H9 (cell line): ENCODE measurements around the gene RABL6. TPM values are rescaled to one million over a fixed set of nuclear protein-coding genes. Genes with fewer than 3 reads are reported as not detected.

Experiments
- DNase-seq: peaks from one replicate; pipeline ENCODE4 v3.0.0-alpha.2; 2017
- H2AFZ ChIP-seq: one replicate; pipeline ENCODE4 v1.6.1; 2013; ENCODE audit warnings: mild to moderate bottlenecking, low read length, control low read depth, moderate library complexity
- H2AK5ac ChIP-seq: 2 replicates; pipeline ENCODE4 v1.6.1; 2013; ENCODE audit warnings: low read length, control low read depth, mixed read lengths; ENCODE audit not compliant: insufficient read length
- H2BK120ac ChIP-seq: one replicate; pipeline ENCODE4 v1.6.1; 2013; ENCODE audit warnings: low read depth, mild to moderate bottlenecking, low read length, control low read depth, inconsistent platforms; ENCODE audit not compliant: poor library complexity, severe bottlenecking
- H2BK12ac ChIP-seq: 2 replicates; pipeline ENCODE4 v1.6.1; 2013; ENCODE audit warnings: low read length, control low read depth, mixed read lengths, low read depth; ENCODE audit not compliant: insufficient read length
- H2BK15ac ChIP-seq: 2 replicates; pipeline ENCODE4 v1.6.1; 2013; ENCODE audit warnings: low read depth, low read length, control low read depth
- H2BK20ac ChIP-seq: one replicate; pipeline ENCODE4 v1.6.1; 2013; ENCODE audit warnings: low read depth, mild to moderate bottlenecking, low read length, control low read depth, inconsistent platforms; ENCODE audit not compliant: poor library complexity, severe bottlenecking
- H2BK5ac ChIP-seq: 2 replicates; pipeline ENCODE4 v1.6.1; 2013; ENCODE audit warnings: low read length, control low read depth, mixed read lengths; ENCODE audit not compliant: insufficient read length
- H3K14ac ChIP-seq: 2 replicates; pipeline ENCODE4 v1.6.1; 2013; ENCODE audit warnings: low read length, control low read depth; ENCODE audit not compliant: insufficient read depth
- H3K18ac ChIP-seq: 2 replicates; pipeline ENCODE4 v1.6.1; 2013; ENCODE audit warnings: low read depth, mild to moderate bottlenecking, mixed read lengths, low read length, control low read depth; ENCODE audit not compliant: insufficient read length
- H3K23ac ChIP-seq: 2 replicates; pipeline ENCODE4 v1.6.1; 2013; ENCODE audit warnings: low read length, control low read depth, mixed read lengths, low read depth; ENCODE audit not compliant: insufficient read length
- H3K23me2 ChIP-seq: 2 replicates; pipeline ENCODE4 v1.6.1; 2013; ENCODE audit warnings: low read depth, mild to moderate bottlenecking, mixed read lengths, low read length, control low read depth; ENCODE audit not compliant: insufficient read length, poor library complexity, severe bottlenecking
- H3K27ac ChIP-seq: 2 replicates; pipeline ENCODE4 v1.5.1; 2013; ENCODE audit warnings: low read length, control low read depth, mixed read lengths, low read depth; ENCODE audit not compliant: insufficient read length
- H3K27me3 ChIP-seq: 2 replicates; pipeline ENCODE4 v1.6.1; 2013; ENCODE audit warnings: low read length, control low read depth, inconsistent platforms; ENCODE audit not compliant: insufficient read depth
- H3K4ac ChIP-seq: 2 replicates; pipeline ENCODE4 v1.6.1; 2013; ENCODE audit warnings: low read depth, mild to moderate bottlenecking, control low read depth, inconsistent platforms, low read length, moderate library complexity
- H3K4me1 ChIP-seq: 2 replicates; pipeline ENCODE4 v1.6.1; 2013; ENCODE audit warnings: low read length, control low read depth, inconsistent platforms; ENCODE audit not compliant: insufficient read depth
- H3K4me2 ChIP-seq: 2 replicates; pipeline ENCODE4 v1.6.1; 2013; ENCODE audit warnings: low read length, control low read depth, mixed read lengths; ENCODE audit not compliant: insufficient read length, insufficient read depth
- H3K56ac ChIP-seq: 2 replicates; pipeline ENCODE4 v1.6.1; 2013; ENCODE audit warnings: low read depth, mild to moderate bottlenecking, mixed read lengths, low read length, control low read depth; ENCODE audit not compliant: insufficient read length
- H3K79me1 ChIP-seq: 2 replicates; pipeline ENCODE4 v1.6.1; 2013; ENCODE audit warnings: low read depth, mild to moderate bottlenecking, moderate library complexity, low read length, control low read depth, inconsistent platforms; ENCODE audit not compliant: insufficient read depth, poor library complexity, severe bottlenecking
- H3K79me2 ChIP-seq: 2 replicates; pipeline ENCODE4 v1.6.1; 2013; ENCODE audit warnings: low read length, control low read depth, inconsistent platforms; ENCODE audit not compliant: insufficient read depth
- H3K9ac ChIP-seq: 2 replicates; pipeline ENCODE4 v1.6.1; 2013; ENCODE audit warnings: low read length, control low read depth, mixed read lengths; ENCODE audit not compliant: insufficient read length; ENCODE audit errors: extremely low read depth
- H3K9me3 ChIP-seq: one replicate; pipeline ENCODE4 v1.6.1; 2013; ENCODE audit warnings: low read depth, low read length, inconsistent platforms; ENCODE audit not compliant: control insufficient read depth
- H3T11ph ChIP-seq: one replicate; pipeline ENCODE4 v1.6.1; 2013; ENCODE audit warnings: mild to moderate bottlenecking, low read length, control low read depth, inconsistent platforms
- H4K20me1 ChIP-seq: one replicate; pipeline ENCODE4 v1.6.1; 2013; ENCODE audit not compliant: control insufficient read depth, insufficient read length, insufficient read depth
- H4K5ac ChIP-seq: 2 replicates; pipeline ENCODE4 v1.6.1; 2013; ENCODE audit warnings: low read depth, mild to moderate bottlenecking, mixed read lengths, low read length, control low read depth; ENCODE audit not compliant: insufficient read length
- H4K8ac ChIP-seq: replicated peaks from 2 replicates; pipeline ENCODE4 v1.6.1; 2013; ENCODE audit warnings: low read length, control low read depth, mixed read lengths, low read depth; ENCODE audit not compliant: insufficient read length
- H4K91ac ChIP-seq: 2 replicates; pipeline ENCODE4 v1.6.1; 2013; ENCODE audit warnings: low read depth, mild to moderate bottlenecking, moderate library complexity, mixed read lengths, low read length, control low read depth; ENCODE audit not compliant: insufficient read length
- H3K27ac Mint-ChIP-seq, 3 experiments: 2 replicates in 2 of 3; 3 replicates in 1 of 3; pipeline ENCODE4 v1.8.0; 2020 to 2021; ENCODE audit warnings: mixed read lengths in 3 of 3, mild to moderate bottlenecking in 1 of 3, moderate library complexity in 1 of 3
- H3K27me3 Mint-ChIP-seq: 2 replicates; pipeline ENCODE4 v1.8.0; 2021; ENCODE audit warnings: low read depth, mild to moderate bottlenecking, moderate library complexity, mixed read lengths
- H3K36me3 Mint-ChIP-seq, 3 experiments: 2 replicates in 2 of 3; 3 replicates in 1 of 3; pipeline ENCODE4 v1.8.0; 2020 to 2021; ENCODE audit warnings: low read depth in 3 of 3, mixed read lengths in 3 of 3; ENCODE audit not compliant: insufficient read depth in 1 of 3
- H3K4me1 Mint-ChIP-seq, 2 experiments: 2 replicates each; pipeline ENCODE4 v1.8.0; 2020; ENCODE audit warnings: mixed read lengths in 2 of 2
- H3K4me3 Mint-ChIP-seq, 2 experiments: 2 replicates in 1 of 2; 3 replicates in 1 of 2; pipeline ENCODE4 v1.8.0; 2020 to 2021; ENCODE audit warnings: mild to moderate bottlenecking in 2 of 2, mixed read lengths in 2 of 2, moderate library complexity in 1 of 2
- H3K9me3 Mint-ChIP-seq, 2 experiments: 2 replicates in 1 of 2; 3 replicates in 1 of 2; pipeline ENCODE4 v1.8.0; 2020; ENCODE audit warnings: mild to moderate bottlenecking in 2 of 2, mixed read lengths in 2 of 2, moderate library complexity in 1 of 2
- WGBS: extraction: QIAGEN DNeasy Blood & Tissue Kit; methylation state at CpG from one replicate; pipeline ENCODE4 v1.1.7; 2013; ENCODE audit warnings: missing lambda C conversion rate, low lambda C conversion rate, mixed read lengths; ENCODE audit not compliant: insufficient read length; ENCODE audit errors: extremely low coverage; 5-methylcytosine and 5-hydroxymethylcytosine counted together
- total RNA-seq: library from RNA; stranded (reverse); gene quantifications from 2 replicates; pipeline ENCODE4 v1.2.1, GENCODE V29; 2021
- TF ChIP-seq, protein P1 (sequence below): fragments of 200-600 bp; sonication (generic); conservative IDR thresholded peaks from 3 replicates; pipeline ENCODE4 v1.8.0; 2021; ENCODE audit warnings: antibody characterized with exemption, mild to moderate bottlenecking

Gene RABL6
- total RNA-seq, 1 experiment from 2014 or later = 108 TPM

DNA sequence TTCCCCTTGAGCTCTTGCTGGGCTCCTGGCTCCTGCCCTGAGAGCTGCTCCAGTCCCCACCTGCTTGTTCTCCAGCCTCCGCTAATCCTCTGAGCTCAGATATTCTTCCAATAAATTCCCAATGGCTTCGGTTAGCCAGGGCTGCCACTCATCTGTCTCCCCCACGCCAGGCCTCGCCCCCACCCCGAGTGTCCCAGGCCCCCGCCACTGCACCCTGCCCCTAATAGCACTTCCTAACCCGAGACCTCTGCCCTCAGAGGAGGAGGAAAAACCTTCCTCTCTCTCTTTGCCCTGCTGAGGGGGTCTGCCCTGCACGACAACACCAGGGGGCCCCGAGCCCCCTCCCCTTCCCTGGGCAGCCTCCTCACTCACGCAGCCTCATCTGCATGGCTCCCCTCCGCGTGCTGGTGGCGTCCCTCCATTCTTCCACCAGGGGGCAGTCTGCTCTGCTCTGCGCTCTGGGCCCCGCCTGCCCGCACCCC lies 38.0 kb upstream of the RABL6 start:
- no peak overlapping the region for H3K9ac ChIP-seq
- no peaks in the 10 kb centered on the region for H3K4me1 ChIP-seq
- H3K79me1 ChIP-seq = no peaks in the 10 kb centered on the region
- H3K14ac ChIP-seq = 0 out of 2 replicates have a peak overlapping the region, but pooled peaks have one; percentile 13
- Mint-ChIP-seq H3K27me3 (peaks cover 30% of the 10 kb centered on the region), H3K27ac (peak overlapping the region in 1 of 3 experiments; percentile 48; a peak in 2 of 7 replicates), H3K9me3 (peaks cover 13 to 16% of the 10 kb centered on the region in 2 experiments), H3K4me1 (peaks cover 6 to 9% of the 10 kb centered on the region in 2 experiments), H3K4me3 (peak overlapping the region; percentile 53 to 73), H3K36me3 (peaks cover 7 to 12% (median 11%) of the 10 kb centered on the region in 3 experiments)
- H3K27me3 ChIP-seq = no peaks in the 10 kb centered on the region
- no peak overlapping the region for H3K23ac ChIP-seq
- no peak overlapping the region for H3T11ph ChIP-seq
- H2BK12ac ChIP-seq = no peak overlapping the region
- no peak overlapping the region for H2AFZ ChIP-seq
- H3K4ac ChIP-seq = no peak overlapping the region
- no peak overlapping the region for H2BK20ac ChIP-seq
- H2BK5ac ChIP-seq = no peak overlapping the region
- H3K79me2 ChIP-seq = no peaks in the 10 kb centered on the region
- TF ChIP-seq, protein P1, sequence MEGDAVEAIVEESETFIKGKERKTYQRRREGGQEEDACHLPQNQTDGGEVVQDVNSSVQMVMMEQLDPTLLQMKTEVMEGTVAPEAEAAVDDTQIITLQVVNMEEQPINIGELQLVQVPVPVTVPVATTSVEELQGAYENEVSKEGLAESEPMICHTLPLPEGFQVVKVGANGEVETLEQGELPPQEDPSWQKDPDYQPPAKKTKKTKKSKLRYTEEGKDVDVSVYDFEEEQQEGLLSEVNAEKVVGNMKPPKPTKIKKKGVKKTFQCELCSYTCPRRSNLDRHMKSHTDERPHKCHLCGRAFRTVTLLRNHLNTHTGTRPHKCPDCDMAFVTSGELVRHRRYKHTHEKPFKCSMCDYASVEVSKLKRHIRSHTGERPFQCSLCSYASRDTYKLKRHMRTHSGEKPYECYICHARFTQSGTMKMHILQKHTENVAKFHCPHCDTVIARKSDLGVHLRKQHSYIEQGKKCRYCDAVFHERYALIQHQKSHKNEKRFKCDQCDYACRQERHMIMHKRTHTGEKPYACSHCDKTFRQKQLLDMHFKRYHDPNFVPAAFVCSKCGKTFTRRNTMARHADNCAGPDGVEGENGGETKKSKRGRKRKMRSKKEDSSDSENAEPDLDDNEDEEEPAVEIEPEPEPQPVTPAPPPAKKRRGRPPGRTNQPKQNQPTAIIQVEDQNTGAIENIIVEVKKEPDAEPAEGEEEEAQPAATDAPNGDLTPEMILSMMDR = peak; percentile 60; the same call in 2 of the 3 replicates
- H2BK120ac ChIP-seq = no peak overlapping the region
- no peak overlapping the region for H3K27ac ChIP-seq
- DNase-seq = peak; percentile 88
- no CpG with 5 or more reads among the region's 16 CpGs for WGBS
- no peak overlapping the region for H2AK5ac ChIP-seq
- peak overlapping the region; percentile 69 for H3K4me2 ChIP-seq
- H2BK15ac ChIP-seq = no peak overlapping the region
- H4K20me1 ChIP-seq = no peaks in the 10 kb centered on the region
- no peak overlapping the region for H4K91ac ChIP-seq
- peak overlapping the region; percentile 34 for H3K18ac ChIP-seq
- H3K9me3 ChIP-seq = no peaks in the 10 kb centered on the region
- H3K23me2 ChIP-seq = no peaks in the 10 kb centered on the region
- no peak overlapping the region for H4K8ac ChIP-seq
- no peak overlapping the region for H3K56ac ChIP-seq
- H4K5ac ChIP-seq = no peak overlapping the region
